GM06990 (cell line): ENCODE measurements around the gene TNP2.

Source experiments
- DNase-seq: peaks from one replicate; pipeline ENCODE4 v3.0.0-alpha.2; 2011; ENCODE audit not compliant: insufficient read length; ENCODE audit errors: extremely low read depth
- H3K27me3 ChIP-seq: replicated peaks from 2 replicates; pipeline ENCODE4 v1.6.0; 2011; ENCODE audit warnings: low read length; ENCODE audit not compliant: control insufficient read depth, insufficient read depth
- H3K36me3 ChIP-seq: 2 replicates; pipeline ENCODE4 v1.5.1; 2011; ENCODE audit warnings: low read length; ENCODE audit not compliant: control insufficient read depth, insufficient read depth
- H3K4me3 ChIP-seq: replicated peaks from 2 replicates; pipeline ENCODE4 v1.5.1; 2011; ENCODE audit warnings: low read depth, mild to moderate bottlenecking, control low read depth, low read length
- TF ChIP-seq, protein P1 (sequence below): IDR thresholded peaks from 2 replicates; pipeline ENCODE4 v1.5.1; 2011; ENCODE audit warnings: low read length, control low read depth, mild to moderate bottlenecking, inconsistent platforms; ENCODE audit not compliant: insufficient read depth, poor library complexity, severe bottlenecking

Gene TNP2

DNA sequence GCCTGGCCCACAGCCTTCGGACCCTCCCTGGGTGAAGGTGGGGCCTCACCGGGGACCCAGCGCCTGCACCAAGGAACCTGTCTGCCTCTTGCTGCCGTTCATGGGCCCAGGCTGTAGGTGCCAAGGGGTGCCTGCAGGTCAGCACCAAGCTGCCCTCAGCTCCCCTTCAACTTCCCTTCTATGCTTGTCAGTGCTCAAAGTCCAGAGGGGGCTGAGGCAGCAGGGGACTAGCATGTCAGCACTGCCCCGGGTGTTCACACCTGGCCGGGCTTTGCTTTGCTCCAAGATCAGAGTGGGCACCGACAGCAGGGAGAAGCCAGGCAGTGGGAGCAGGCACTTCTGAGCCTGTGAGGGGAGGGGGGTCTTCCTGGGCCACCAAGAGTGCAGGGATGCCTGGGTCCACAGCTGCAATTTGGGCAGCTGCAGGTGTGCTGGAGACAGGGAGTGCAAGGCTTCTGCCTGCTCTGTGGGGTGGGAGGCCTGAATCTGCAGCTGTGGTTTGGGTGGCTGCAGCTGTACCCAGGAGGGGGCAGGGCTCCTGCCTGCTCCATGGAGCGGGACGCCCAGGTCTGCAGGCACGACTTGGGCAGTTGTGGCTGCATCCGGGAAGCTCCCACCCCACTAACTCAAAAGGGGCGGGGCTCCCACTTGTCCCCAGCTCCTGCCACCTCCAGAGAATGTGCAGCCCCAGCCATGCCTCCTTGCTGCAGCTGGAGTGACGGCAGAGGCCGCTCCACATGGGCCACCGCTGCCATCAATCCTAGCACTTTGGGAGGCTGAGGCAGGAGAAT, 39.6 kb upstream of the TNP2 start:
- no peak overlapping the region for H3K4me3 ChIP-seq
- H3K27me3 ChIP-seq, result no peaks in the 10 kb centered on the region
- peak; percentile 91 for DNase-seq
- H3K36me3 ChIP-seq, result no peaks in the 10 kb centered on the region
- TF ChIP-seq, protein P1, sequence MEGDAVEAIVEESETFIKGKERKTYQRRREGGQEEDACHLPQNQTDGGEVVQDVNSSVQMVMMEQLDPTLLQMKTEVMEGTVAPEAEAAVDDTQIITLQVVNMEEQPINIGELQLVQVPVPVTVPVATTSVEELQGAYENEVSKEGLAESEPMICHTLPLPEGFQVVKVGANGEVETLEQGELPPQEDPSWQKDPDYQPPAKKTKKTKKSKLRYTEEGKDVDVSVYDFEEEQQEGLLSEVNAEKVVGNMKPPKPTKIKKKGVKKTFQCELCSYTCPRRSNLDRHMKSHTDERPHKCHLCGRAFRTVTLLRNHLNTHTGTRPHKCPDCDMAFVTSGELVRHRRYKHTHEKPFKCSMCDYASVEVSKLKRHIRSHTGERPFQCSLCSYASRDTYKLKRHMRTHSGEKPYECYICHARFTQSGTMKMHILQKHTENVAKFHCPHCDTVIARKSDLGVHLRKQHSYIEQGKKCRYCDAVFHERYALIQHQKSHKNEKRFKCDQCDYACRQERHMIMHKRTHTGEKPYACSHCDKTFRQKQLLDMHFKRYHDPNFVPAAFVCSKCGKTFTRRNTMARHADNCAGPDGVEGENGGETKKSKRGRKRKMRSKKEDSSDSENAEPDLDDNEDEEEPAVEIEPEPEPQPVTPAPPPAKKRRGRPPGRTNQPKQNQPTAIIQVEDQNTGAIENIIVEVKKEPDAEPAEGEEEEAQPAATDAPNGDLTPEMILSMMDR, result no peak

GRCh38 chr16:11307639-11308492, 38.7 kb upstream of the TNP2 start:
- DNase-seq, result no peak
- TF ChIP-seq, protein P1, result no peak
- Histone ChIP-seq H3K36me3 (no peaks in the 10 kb centered on the region), H3K4me3 (no peak overlapping the region), H3K27me3 (no peaks in the 10 kb centered on the region)

DNA sequence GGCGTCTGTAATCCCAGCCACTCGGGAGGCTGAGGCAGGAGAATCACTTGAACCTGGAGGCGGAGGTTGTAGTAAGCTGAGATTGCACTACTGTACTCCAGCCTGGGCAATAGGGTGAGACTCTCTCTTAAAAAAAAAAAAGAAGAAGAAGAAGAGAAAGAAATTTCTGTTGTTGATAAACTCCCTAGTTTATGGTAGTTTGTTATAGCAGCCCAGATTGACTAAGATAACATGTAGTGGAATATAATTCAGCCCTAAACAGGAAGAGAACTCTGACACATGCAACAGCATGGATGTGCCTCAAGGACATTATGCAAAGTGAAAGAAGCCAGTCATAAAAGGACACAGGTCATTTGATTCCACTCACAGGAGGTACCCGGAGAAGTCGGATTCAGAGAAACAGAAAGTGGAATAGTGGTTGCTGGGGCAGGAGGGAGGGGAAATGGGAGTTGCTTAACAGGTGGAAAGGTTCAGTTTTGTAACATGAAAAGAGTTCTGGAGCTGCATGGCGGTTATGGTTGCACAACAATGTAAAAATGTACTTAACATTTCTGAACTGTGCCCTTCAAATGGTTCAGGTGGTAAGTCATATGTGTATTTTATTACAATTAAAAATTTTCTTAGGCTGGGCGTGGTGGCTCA, 38.0 kb upstream of the TNP2 start:
- TF ChIP-seq, protein P1, result no peak
- DNase-seq, result no peak
- no peaks in the 10 kb centered on the region for H3K27me3 ChIP-seq
- H3K36me3 ChIP-seq, result no peaks in the 10 kb centered on the region
- no peak overlapping the region for H3K4me3 ChIP-seq

DNA sequence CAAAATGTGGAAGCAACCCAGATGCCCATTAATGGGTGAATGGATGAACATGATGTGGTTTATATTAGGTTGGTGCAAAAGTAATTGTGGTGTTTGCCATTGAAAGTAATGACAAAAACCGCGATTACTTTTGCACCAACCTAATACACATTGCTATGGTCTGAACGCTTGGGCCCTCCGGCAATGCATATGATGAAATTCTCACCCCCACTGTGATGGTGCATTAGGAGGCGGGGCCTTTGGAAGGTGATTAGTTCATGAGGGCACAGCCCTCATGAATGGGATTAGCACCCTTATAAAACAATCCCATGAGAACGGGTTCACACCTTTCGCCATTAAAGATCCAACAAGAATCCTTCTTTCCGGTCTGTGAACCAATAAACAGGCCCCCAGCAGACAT, 37.3 kb upstream of the TNP2 start:
- Histone ChIP-seq H3K36me3 (no peaks in the 10 kb centered on the region), H3K4me3 (no peak overlapping the region), H3K27me3 (no peaks in the 10 kb centered on the region)
- TF ChIP-seq, protein P1, result no peak
- no peak for DNase-seq

DNA sequence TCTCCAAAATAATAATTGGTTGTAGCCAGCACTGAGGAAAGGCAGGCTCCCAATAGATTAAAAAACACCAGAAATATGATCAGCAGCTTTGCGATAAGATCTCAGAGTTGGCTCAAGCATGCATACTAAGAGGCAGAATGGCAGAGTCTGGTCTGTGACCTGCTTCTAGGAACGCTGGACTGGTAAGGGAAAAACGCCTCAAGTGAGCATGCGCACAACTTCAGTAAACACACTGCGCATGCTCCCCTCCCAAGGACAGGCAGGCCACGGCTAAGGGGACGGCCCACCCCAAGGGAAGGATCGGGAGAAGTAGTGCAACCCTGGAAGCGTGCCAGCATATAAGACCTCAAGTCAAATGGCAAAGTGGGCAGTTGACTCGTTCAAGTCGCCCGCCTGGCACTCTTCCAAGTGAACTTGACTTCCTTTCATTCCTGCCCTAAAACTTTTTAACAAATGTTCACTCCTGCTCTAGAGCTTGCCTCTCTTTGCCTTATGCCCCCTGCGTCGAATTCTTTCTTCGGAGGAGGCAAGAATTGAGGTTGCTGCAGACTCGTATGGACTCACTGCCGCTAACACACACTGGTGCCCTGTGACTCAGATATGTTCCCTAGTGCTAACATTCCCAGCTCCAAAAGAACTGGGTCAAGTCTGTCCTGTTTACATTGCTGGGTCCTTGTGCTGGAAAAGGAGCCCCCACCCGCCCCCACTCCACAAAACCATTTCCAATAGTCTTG, 34.4 kb upstream of the TNP2 start:
- TF ChIP-seq, protein P1, result no peak
- no peaks in the 10 kb centered on the region for H3K36me3 ChIP-seq
- no peaks in the 10 kb centered on the region for H3K27me3 ChIP-seq
- no peak for DNase-seq
- no peak overlapping the region for H3K4me3 ChIP-seq
